ENCODE measurements around the gene CCDC13.

The CCDC13 gene

DNA sequence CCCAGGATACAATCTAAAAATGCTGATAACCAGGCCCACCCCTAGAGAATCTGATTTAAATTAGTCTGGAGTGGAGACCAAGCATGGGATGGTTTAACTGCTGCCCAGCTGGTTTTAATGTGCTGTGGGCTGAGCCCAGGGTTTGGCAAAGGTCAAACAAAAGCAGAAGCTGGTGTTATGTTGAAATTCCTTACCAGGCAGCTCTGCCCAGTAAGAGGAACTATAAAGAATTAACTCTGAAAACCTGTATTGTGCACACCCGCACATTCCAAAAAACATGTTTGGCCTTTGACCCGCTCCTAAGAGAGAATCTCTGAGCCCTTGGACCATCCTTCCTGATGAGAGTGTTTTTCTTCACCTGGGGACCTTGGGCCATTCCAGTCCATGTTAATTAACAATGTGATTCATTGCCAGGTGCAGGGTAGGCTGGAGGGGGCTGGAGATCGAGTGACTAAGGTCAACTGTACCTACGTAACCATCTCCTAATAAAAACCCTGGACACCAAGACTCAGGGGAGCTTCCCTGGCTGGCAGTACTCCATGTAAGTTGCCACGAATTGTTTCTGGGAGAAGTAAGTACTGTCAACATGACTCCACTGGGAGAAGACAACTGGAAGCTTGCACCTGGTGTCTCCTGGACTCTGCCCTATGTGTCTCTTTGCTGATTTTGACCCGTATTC lies 10.9 kb downstream of the CCDC13 start:
- TF ChIP-seq, protein P1, sequence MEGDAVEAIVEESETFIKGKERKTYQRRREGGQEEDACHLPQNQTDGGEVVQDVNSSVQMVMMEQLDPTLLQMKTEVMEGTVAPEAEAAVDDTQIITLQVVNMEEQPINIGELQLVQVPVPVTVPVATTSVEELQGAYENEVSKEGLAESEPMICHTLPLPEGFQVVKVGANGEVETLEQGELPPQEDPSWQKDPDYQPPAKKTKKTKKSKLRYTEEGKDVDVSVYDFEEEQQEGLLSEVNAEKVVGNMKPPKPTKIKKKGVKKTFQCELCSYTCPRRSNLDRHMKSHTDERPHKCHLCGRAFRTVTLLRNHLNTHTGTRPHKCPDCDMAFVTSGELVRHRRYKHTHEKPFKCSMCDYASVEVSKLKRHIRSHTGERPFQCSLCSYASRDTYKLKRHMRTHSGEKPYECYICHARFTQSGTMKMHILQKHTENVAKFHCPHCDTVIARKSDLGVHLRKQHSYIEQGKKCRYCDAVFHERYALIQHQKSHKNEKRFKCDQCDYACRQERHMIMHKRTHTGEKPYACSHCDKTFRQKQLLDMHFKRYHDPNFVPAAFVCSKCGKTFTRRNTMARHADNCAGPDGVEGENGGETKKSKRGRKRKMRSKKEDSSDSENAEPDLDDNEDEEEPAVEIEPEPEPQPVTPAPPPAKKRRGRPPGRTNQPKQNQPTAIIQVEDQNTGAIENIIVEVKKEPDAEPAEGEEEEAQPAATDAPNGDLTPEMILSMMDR (IDR thresholded peaks at IDR 0.05), result no peak
- Mint-ChIP-seq H3K27ac (no peak overlapping the region), H3K4me1 (no peaks in the 10 kb centered on the region), H3K9me3 (no peaks in the 10 kb centered on the region), H3K36me3 (ENCODE audit: low read depth) (no peaks in the 10 kb centered on the region), H3K27me3 (ENCODE audit: low read depth, poor library complexity) (peaks cover 14% of the 10 kb centered on the region), H3K4me3 (no peak overlapping the region)
- no peak for DNase-seq

DNA sequence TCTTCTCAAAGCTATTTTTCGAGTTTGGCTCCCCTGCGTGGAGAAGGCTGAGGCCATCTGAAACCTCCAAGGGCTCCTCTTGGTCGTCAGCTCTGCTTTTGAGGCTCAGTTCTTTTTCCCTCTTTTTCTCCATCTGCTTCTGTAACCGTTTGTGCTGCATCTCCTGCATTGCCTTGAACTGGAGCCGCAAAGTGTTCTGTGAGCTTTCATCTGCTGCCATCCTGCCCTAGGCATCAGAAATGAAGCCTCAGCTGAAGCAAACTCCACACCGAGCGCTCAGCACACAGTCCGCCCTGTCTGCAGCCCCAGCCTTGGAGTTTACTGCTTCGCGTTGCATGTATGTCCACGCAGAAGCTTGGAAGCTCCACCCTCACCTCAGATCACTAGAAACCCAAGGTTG lies 14.9 kb downstream of the CCDC13 start:
- DNase-seq, result no peak
- Mint-ChIP-seq H3K4me3 (no peak overlapping the region), H3K4me1 (no peaks in the 10 kb centered on the region), H3K9me3 (no peaks in the 10 kb centered on the region), H3K27me3 (ENCODE audit: low read depth, poor library complexity) (peaks cover 7% of the 10 kb centered on the region), H3K27ac (no peak overlapping the region), H3K36me3 (ENCODE audit: low read depth) (no peaks in the 10 kb centered on the region)
- TF ChIP-seq, protein P1 (IDR thresholded peaks at IDR 0.05), result no peak

DNA sequence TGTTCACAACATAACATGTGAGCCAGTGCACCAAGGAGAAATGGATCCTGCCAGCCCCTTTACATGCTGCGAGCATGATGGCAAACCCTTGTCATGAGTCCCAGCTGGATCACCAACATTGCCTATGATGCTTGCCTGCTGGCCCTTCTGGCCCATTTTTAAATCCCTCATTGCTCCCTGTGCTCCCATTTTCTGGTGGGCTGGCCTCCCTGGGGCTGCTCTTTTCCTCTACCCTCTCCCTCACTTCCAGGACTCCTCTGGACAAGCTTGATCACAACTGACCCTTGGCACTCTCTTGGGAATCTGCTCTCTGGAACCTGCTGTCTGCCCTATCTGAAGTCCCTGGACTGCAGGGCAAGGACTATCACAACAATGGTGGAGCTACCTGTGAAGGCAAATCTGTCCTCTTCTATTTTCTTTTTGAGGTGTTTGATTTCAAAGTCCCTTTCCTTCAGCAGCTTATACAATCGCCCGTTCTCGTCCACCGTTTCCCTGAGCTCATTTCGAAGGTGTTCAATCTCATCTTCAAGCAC lies 16.3 kb downstream of the CCDC13 start:
- H3K27ac Mint-ChIP-seq, result no peak overlapping the region
- TF ChIP-seq, protein P1 (IDR thresholded peaks at IDR 0.05), result no peak
- peaks cover 7% of the 10 kb centered on the region for H3K27me3 Mint-ChIP-seq (ENCODE audit: low read depth, poor library complexity)
- no peak for DNase-seq
- H3K36me3 Mint-ChIP-seq (ENCODE audit: low read depth), result no peaks in the 10 kb centered on the region
- no peak overlapping the region for H3K4me3 Mint-ChIP-seq
- H3K4me1 Mint-ChIP-seq, result no peaks in the 10 kb centered on the region
- no peaks in the 10 kb centered on the region for H3K9me3 Mint-ChIP-seq

DNA sequence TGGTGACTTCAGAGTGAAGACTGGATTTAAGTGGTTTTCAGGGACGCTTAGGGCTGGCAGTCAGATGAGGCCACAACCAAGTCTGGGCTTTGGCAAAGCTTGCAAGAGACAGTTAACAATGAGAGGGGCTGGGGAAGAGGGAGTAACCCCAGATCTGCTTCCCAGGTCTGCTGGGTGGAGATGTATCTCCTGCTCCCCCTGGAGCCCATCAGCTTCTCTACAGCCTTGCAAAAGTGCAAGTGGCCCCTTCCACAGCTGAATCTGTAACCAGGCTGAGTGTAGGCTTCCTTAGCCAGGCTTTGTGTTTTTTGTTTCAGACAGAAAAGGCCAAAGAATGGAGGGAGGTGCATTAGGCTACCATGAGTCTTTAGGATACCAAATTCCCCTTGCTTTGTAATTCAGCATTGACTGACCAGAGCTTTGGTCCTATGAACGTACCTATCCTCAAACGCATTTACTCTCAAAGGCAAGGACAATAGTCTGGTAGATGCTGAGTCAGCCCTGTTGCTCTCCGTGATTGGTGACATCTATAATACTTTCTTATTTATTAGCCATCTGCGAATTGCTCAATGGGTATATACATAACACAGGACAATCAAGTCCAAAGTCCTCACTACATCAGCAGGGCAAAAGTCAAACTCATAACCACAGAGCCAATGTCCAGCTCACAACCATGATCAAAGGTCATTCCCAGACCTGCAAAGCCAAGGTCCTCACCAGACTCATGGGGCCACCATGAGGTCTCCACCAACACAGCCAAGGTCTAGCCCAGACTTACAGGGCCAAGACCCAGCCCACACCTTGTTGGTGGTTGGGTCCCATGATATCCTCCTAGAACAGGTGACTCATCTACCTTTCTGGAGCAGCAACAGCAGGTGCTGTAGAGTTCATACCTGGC lies 17.1 kb downstream of the CCDC13 start:
- no peak overlapping the region for H3K4me3 Mint-ChIP-seq
- no peak for DNase-seq
- H3K9me3 Mint-ChIP-seq, result no peaks in the 10 kb centered on the region
- TF ChIP-seq, protein P1 (IDR thresholded peaks at IDR 0.05), result peak; percentile 33
- no peaks in the 10 kb centered on the region for H3K36me3 Mint-ChIP-seq (ENCODE audit: low read depth)
- H3K4me1 Mint-ChIP-seq, result no peaks in the 10 kb centered on the region
- no peak overlapping the region for H3K27ac Mint-ChIP-seq
- peaks cover 7% of the 10 kb centered on the region for H3K27me3 Mint-ChIP-seq (ENCODE audit: low read depth, poor library complexity)

DNA sequence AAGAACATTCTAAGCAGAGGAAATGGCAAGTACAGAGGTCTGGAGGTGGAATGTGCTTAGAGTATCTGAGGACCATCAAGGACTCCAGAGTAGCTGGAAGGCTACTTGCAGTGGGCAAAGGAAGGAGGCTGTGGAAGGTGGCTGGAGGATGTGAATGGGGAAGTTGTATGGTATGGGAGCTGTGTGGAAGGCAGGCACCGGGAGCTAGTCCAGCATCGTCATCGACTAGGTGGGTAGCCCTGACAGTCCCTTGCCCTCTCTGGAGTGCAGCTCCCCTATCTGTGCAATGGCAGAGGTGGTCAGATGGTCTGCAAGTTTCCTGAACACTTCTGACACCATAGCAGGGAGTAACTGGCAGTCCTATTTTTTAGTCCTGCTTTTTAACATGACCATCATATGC lies 19.3 kb downstream of the CCDC13 start:
- Mint-ChIP-seq H3K9me3 (no peaks in the 10 kb centered on the region), H3K4me3 (no peak overlapping the region), H3K4me1 (no peaks in the 10 kb centered on the region), H3K27ac (no peak overlapping the region), H3K27me3 (ENCODE audit: low read depth, poor library complexity) (peaks cover 7% of the 10 kb centered on the region), H3K36me3 (ENCODE audit: low read depth) (no peaks in the 10 kb centered on the region)
- TF ChIP-seq, protein P1 (IDR thresholded peaks at IDR 0.05), result no peak
- DNase-seq, result no peak

Data from nephron progenitor cell (in vitro differentiated cells).